ENCODE data around the gene RGS10. TPM values are rescaled to one million over a fixed set of nuclear protein-coding genes. Genes with fewer than 3 reads are reported as not detected.

RGS10 gene
- total and polyA plus RNA-seq, 9 of the 15 experiments (the other 6 are each of a cell fraction or from before 2014, with no cell fraction given): 31.9 to 123 (median 62.1) TPM

- no peaks in the 10 kb centered on the region for H3K36me3 ChIP-seq (ENCODE audit: control insufficient read depth, insufficient read depth, low read length)
- no peak overlapping the region for H3K4me3 ChIP-seq
- ChIA-PET POLR2A (no interaction called here), CTCF (ENCODE audit: low intra/inter-chr PET ratio) (interaction anchor here (0.6 kb wide), 1 partner anchor 85 kb away, joined by 3 read pairs; no protein-coding TSS in a partner anchor)
- H3K79me2 ChIP-seq (ENCODE audit: control insufficient read depth, insufficient read depth, low read length): no peaks in the 10 kb centered on the region
- H2AFZ ChIP-seq (ENCODE audit: low read depth, low read length): peak overlapping the region; percentile 78
- WGBS (ENCODE audit: insufficient coverage, low coverage, missing lambda C conversion rate): 0% methylated on average over 3 of the region's 5 CpGs
- H3K9me1 ChIP-seq (ENCODE audit: control insufficient read depth, insufficient read depth, low read length): no peaks in the 10 kb centered on the region
- no peak for FAIRE-seq
- ATAC-seq: no peak
- H3K27me3 ChIP-seq (ENCODE audit: control insufficient read depth in 2 of 2, insufficient read depth in 2 of 2, low read length in 2 of 2): no peaks in the 10 kb centered on the region
- H4K20me1 ChIP-seq (replicated peaks; ENCODE audit: control insufficient read depth, insufficient read depth, low read length): no peaks in the 10 kb centered on the region
- BruUV-seq (replicated peaks): no TSS peak
- TF ChIP-seq ZFP36 (IDR thresholded peaks at IDR 0.05; ENCODE audit: low read depth, low read length, partially characterized antibody) (no peak), HMGXB4 (CRISPR knock-in tag; IDR thresholded peaks at IDR 0.05) (no peak), SAP30 (IDR thresholded peaks at IDR 0.05; ENCODE audit: borderline replicate concordance, insufficient read depth, low read depth, low read length, poor library complexity, severe bottlenecking) (no peak), CTCF (IDR thresholded peaks at IDR 0.05 in 2 of 3, conservative IDR thresholded peaks at IDR 0.05 in 1 of 3; ENCODE audit: insufficient read depth in 2 of 3, low read depth in 1 of 3, low read length in 3 of 3) (peak in 1 of 3 experiments; percentile 29; a peak in 1 of 6 replicates), PKNOX1 (IDR thresholded peaks at IDR 0.05) (no peak), CBX3 (IDR thresholded peaks at IDR 0.05; ENCODE audit: borderline replicate concordance in 1 of 2, low read length in 2 of 2) (no peak), RAD21 (CRISPR knock-in tag; conservative IDR thresholded peaks at IDR 0.05 in 1 of 2, IDR thresholded peaks at IDR 0.05 in 1 of 2) (no peak), ZNF449 (CRISPR knock-in tag; IDR thresholded peaks at IDR 0.05) (no peak), ZNF668 (CRISPR knock-in tag; IDR thresholded peaks at IDR 0.05) (no peak)
- DNase-seq (ENCODE audit: extremely low read depth in 1 of 4, low spot score in 3 of 4): no peak
- peaks cover 0 to 5% of the 10 kb centered on the region in 2 experiments; a peak in 2 of 5 replicates for H3K4me1 ChIP-seq (replicated peaks in 1 of 2; ENCODE audit: control insufficient read depth in 2 of 2, insufficient read depth in 2 of 2, low read length in 2 of 2)
- intact Hi-C loops (cut with micrococcal nuclease): no loop called here
- H3K9ac ChIP-seq (ENCODE audit: insufficient read depth in 1 of 2, low read depth in 2 of 2, low read length in 2 of 2): peak overlapping the region in 1 of 2 experiments; percentile 3; a peak in 1 of 4 replicates
- no peak overlapping the region for H3K27ac ChIP-seq (ENCODE audit: extremely low read depth, low read depth, low read length)
- no peak overlapping the region for H3K4me2 ChIP-seq (ENCODE audit: insufficient read depth, low read length)
- in situ Hi-C loops (cut with MboI): no loop called here
- no peaks in the 10 kb centered on the region for H3K9me3 ChIP-seq (replicated peaks; ENCODE audit: control insufficient read depth, insufficient read depth, low read depth, low read length)
Measured at GRCh38 chr10:119489991-119490326, 52.6 kb downstream of the RGS10 start.
